ENCODE measurements around the gene BAG5. TPM values are rescaled to one million over a fixed set of nuclear protein-coding genes. Genes with fewer than 3 reads are reported as not detected.

Gene BAG5
- total and polyA plus RNA-seq, 2 of the 8 experiments (the other 6 are each of a cell fraction or from before 2014, with no cell fraction given) = 7.4 to 29.5 TPM

DNA sequence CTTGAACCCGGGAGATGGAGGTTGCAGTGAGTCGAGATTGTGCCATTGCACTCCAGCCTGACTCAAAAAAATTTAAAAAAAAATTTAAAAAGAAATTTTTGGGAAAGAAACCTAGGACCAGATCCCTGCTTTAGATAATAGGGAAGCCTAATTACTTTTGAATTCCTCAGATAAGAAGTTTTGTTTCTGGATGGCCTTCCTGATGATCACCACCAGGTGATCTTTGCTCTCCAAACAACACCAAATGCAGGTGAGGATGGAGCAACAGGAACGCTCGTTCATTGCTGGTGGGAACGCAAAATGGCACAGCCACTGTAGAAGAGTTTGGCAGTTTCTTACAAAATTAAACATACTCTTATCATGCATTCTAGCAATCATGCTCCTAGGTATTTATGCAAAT, 38.0 kb upstream of the BAG5 start:
- no peak overlapping the region for H3K4me3 ChIP-seq (ENCODE audit: extremely low read depth in 1 of 4, insufficient read depth in 2 of 4, low read depth in 3 of 4, low read length in 4 of 4)
- no peak overlapping the region for H3K27ac ChIP-seq (ENCODE audit: low read depth, low read length)
- no peak overlapping the region for H3K23ac ChIP-seq (ENCODE audit: insufficient read length)
- no peak overlapping the region for H2BK120ac ChIP-seq (replicated peaks; ENCODE audit: low read depth, low read length)
- no peak overlapping the region for H4K8ac ChIP-seq (ENCODE audit: extremely low read depth, insufficient read depth, low read length)
- H3K36me3 ChIP-seq (ENCODE audit: control insufficient read depth in 2 of 4, insufficient read depth in 4 of 4, low read length in 3 of 4) = no peaks in the 10 kb centered on the region
- H3K9ac ChIP-seq (replicated peaks in 1 of 4; ENCODE audit: extremely low read depth in 1 of 4, low read depth in 3 of 4, low read length in 3 of 4) = no peak overlapping the region
- H2BK12ac ChIP-seq (ENCODE audit: low read depth, low read length) = no peak overlapping the region
- H3K4me2 ChIP-seq (ENCODE audit: insufficient read depth in 1 of 2, low read depth in 2 of 2, low read length in 2 of 2) = no peak overlapping the region
- H2BK20ac ChIP-seq (ENCODE audit: low read length) = no peak overlapping the region
- no peak overlapping the region for H3K4ac ChIP-seq (replicated peaks; ENCODE audit: insufficient read length, low read depth, low read length)
- ChIA-PET POLR2A (ENCODE audit: partially characterized antibody) (interaction anchor here (0.7 kb wide), 1 partner anchor 79 kb away, joined by 3 read pairs; no protein-coding TSS in a partner anchor), CTCF (ENCODE audit: partially characterized antibody) (no interaction called here)
- H3K4me1 ChIP-seq (replicated peaks in 1 of 4; ENCODE audit: control insufficient read depth in 3 of 4, insufficient read depth in 4 of 4, low read length in 3 of 4) = no peaks in the 10 kb centered on the region
- no peaks in the 10 kb centered on the region for H3K23me2 ChIP-seq (ENCODE audit: low read depth, low read length)
- no peak overlapping the region for H4K5ac ChIP-seq (ENCODE audit: insufficient read length, low read depth, low read length)
- H3K79me2 ChIP-seq (ENCODE audit: control insufficient read depth in 1 of 2, insufficient read depth in 2 of 2, low read length in 2 of 2) = no peaks in the 10 kb centered on the region
- no peak overlapping the region for H2BK15ac ChIP-seq (ENCODE audit: low read length)
- no peak overlapping the region for H3K14ac ChIP-seq (ENCODE audit: insufficient read length)
- H3K56ac ChIP-seq (replicated peaks; ENCODE audit: insufficient read length, low read depth, low read length) = no peak overlapping the region
- WGBS, 2 experiments (ENCODE audit: extremely low coverage in 1 of 2, insufficient coverage in 1 of 2, insufficient read length in 1 of 2, insufficient replicate concordance in 2 of 2, low coverage in 1 of 2, low lambda C conversion rate in 2 of 2, missing lambda C conversion rate in 1 of 2) = 97% methylated on average over 5 of the region's 5 CpGs; no CpG with 5 or more reads in 1 of the 2 experiments
- FAIRE-seq (no peak), DNase-seq (ENCODE audit: low read depth in 1 of 2, low spot score in 2 of 2) (no peak)
- H3K18ac ChIP-seq (ENCODE audit: extremely low read depth, low read length) = no peak overlapping the region
- H2AFZ ChIP-seq (ENCODE audit: low read length) = no peak overlapping the region
- H3K27me3 ChIP-seq (replicated peaks in 1 of 4; ENCODE audit: control insufficient read depth in 3 of 4, extremely low read depth in 1 of 4, insufficient read depth in 3 of 4, low read length in 3 of 4) = no peaks in the 10 kb centered on the region
- no peak overlapping the region for H2BK5ac ChIP-seq (ENCODE audit: low read depth, low read length)
- no peak overlapping the region for H4K91ac ChIP-seq (replicated peaks; ENCODE audit: insufficient read length, low read length)
- no peak overlapping the region for H2AK5ac ChIP-seq (ENCODE audit: low read depth, low read length)
- TF ChIP-seq SAP30 (IDR thresholded peaks at IDR 0.05; ENCODE audit: insufficient read depth, insufficient replicate concordance, low read length) (no peak), BACH1 (IDR thresholded peaks at IDR 0.05; ENCODE audit: low read length) (no peak), RBBP5 (IDR thresholded peaks at IDR 0.05; ENCODE audit: borderline replicate concordance, low read depth, low read length) (no peak), POLR2AphosphoS5 (IDR thresholded peaks at IDR 0.05; ENCODE audit: low read depth, low read length) (no peak), TEAD4 (IDR thresholded peaks at IDR 0.05; ENCODE audit: low read depth, low read length) (no peak), FOSL1 (IDR thresholded peaks at IDR 0.05; ENCODE audit: insufficient read depth, low read depth, low read length) (no peak)
- TF ChIP-seq, protein P1, sequence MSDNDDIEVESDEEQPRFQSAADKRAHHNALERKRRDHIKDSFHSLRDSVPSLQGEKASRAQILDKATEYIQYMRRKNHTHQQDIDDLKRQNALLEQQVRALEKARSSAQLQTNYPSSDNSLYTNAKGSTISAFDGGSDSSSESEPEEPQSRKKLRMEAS (IDR thresholded peaks at IDR 0.05) = no peak
- no peaks in the 10 kb centered on the region for H4K20me1 ChIP-seq (replicated peaks in 1 of 2; ENCODE audit: control insufficient read depth in 1 of 2, insufficient read depth in 2 of 2, low read length in 2 of 2)
- H3K9me3 ChIP-seq (ENCODE audit: insufficient read depth in 2 of 2, low read depth in 1 of 2, low read length in 1 of 2) = no peaks in the 10 kb centered on the region
- no peaks in the 10 kb centered on the region for H3K79me1 ChIP-seq (ENCODE audit: low read depth, low read length)

Data from H1 (cell line).